Peyer's patch (tissue), 4 donors: ENCODE data around the gene RBM19.

Experiments used
- POLR2A ChIP-seq, 2 donors: fragments of 450-650 bp; IDR thresholded peaks; one replicate each; pipeline ENCODE4 v1.5.1; 2017; ENCODE audit warnings: antibody characterized with exemption in 2 of 2, mild to moderate bottlenecking in 2 of 2, moderate library complexity in 2 of 2
- TF ChIP-seq, protein P1 (sequence below), 6 experiments: fragments of 450-650 bp in 4 of 6; fragments of 200-600 bp in 2 of 6; sonication (generic) in 1 of 6; IDR thresholded peaks; one replicate each; pipeline ENCODE4 v1.5.1; 2017 to 2019; ENCODE audit warnings: antibody characterized with exemption in 6 of 6, mild to moderate bottlenecking in 3 of 6, moderate library complexity in 1 of 6

DNA sequence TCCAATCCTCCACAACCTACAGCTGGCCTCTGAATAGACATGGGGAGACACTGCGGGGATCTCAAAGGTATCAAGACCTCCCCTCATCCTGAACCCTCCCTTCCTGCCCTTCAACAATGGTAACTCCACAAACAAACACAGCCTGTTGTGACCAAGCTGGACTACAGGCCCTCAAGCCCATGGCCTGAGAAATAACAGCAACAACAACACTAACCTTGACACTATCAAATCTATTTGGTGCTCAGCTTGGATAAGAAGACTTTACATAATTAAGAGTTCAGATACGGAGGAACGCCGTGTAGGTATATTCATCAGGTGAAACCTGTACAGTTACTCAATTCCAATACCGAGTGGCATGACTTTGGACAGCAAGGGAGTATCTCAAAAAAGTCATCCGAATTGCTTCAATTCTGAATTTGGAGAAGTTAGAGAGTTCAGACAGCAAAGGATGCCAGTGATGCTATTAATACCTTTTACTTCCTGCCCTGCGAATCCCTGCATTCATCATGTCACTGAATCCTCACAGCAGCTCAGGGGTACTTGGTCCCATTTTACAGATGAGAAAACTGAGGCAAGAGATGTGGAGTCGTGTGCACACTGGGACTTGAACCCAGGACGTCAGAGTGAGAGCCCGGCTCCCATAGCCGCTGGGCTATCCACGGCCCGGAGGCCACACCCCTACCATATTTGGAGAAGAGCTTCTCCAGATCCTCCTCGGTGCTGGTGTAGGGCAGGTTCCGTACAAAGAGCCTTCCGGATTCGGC lies 17.8 kb downstream of the RBM19 start:
- TF ChIP-seq, protein P1, sequence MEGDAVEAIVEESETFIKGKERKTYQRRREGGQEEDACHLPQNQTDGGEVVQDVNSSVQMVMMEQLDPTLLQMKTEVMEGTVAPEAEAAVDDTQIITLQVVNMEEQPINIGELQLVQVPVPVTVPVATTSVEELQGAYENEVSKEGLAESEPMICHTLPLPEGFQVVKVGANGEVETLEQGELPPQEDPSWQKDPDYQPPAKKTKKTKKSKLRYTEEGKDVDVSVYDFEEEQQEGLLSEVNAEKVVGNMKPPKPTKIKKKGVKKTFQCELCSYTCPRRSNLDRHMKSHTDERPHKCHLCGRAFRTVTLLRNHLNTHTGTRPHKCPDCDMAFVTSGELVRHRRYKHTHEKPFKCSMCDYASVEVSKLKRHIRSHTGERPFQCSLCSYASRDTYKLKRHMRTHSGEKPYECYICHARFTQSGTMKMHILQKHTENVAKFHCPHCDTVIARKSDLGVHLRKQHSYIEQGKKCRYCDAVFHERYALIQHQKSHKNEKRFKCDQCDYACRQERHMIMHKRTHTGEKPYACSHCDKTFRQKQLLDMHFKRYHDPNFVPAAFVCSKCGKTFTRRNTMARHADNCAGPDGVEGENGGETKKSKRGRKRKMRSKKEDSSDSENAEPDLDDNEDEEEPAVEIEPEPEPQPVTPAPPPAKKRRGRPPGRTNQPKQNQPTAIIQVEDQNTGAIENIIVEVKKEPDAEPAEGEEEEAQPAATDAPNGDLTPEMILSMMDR (IDR thresholded peaks at IDR 0.05), result no peak
- no peak for TF ChIP-seq POLR2A (IDR thresholded peaks at IDR 0.05)
